Mesothelial cell of epicardium (in vitro differentiated cells): ENCODE measurements around the gene TRAF6. TPM values are rescaled to one million over a fixed set of nuclear protein-coding genes. Genes with fewer than 3 reads are reported as not detected.

Source experiments
- DNase-seq, 2 experiments: peaks; one replicate each; pipeline ENCODE4 v3.0.0; 2021; ENCODE audit warnings: low spot score in 2 of 2; ENCODE audit not compliant: unreplicated experiment in 2 of 2
- H3K27ac Mint-ChIP-seq: 2 replicates; pipeline ENCODE4 v1.8.0; 2021; ENCODE audit warnings: mixed read lengths
- H3K27me3 Mint-ChIP-seq: 2 replicates; pipeline ENCODE4 v1.8.0; 2021; ENCODE audit warnings: low read depth, mixed read lengths
- H3K36me3 Mint-ChIP-seq: 2 replicates; pipeline ENCODE4 v1.8.0; 2021; ENCODE audit warnings: mixed read lengths
- H3K4me1 Mint-ChIP-seq: 2 replicates; pipeline ENCODE4 v1.8.0; 2021; ENCODE audit warnings: mixed read lengths
- H3K4me3 Mint-ChIP-seq: 2 replicates; pipeline ENCODE4 v1.8.0; 2021; ENCODE audit warnings: mild to moderate bottlenecking, moderate library complexity, mixed read lengths
- H3K9me3 Mint-ChIP-seq: 2 replicates; pipeline ENCODE4 v1.8.0; 2021; ENCODE audit warnings: mixed read lengths
- total RNA-seq: library from RNA; stranded (reverse); gene quantifications from 3 replicates; pipeline ENCODE4 v1.2.1, GENCODE V29; 2021
- TF ChIP-seq, protein P1 (sequence below): fragments of 200-600 bp; sonication (generic); IDR thresholded peaks from one replicate; pipeline ENCODE4 v1.5.0; 2021; ENCODE audit warnings: antibody characterized with exemption; ENCODE audit not compliant: unreplicated experiment

Gene TRAF6
- total RNA-seq, 1 donor from 2014 or later, result 17.8 TPM

DNA sequence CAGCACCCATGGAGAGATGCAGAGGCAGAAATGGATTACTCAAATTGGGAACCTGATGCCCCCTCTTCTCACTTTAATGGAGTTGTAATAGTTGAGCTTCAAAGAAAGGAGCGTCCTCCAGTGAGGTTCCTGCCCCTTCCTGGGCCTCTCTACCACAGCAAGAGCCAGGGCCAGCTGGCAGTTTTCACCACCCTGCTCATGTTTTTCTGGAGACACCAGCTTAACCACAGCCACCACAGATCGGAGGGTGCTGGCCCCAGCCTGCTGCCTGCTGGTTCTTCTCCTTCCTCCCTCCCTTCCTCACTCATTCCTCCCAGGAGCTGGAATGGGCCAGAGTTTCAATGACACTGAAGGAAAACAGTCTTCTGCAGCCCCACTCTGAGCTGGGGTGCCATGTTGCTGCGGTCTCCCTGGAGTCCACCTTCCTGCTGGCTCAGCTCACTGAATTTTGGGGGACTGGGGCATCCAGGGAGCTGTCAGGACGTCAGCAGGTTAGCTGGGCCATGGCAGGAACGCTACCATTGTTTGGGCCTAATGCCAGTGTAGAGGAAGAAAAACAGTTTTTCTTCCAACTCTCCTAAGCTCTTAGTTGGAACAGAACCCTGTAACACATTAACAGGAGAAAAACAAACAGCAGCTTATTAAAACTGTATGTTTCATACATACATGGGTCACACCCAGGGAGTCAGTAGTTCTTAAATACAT is 57.7 kb downstream of the TRAF6 start:
- no peak overlapping the region for H3K27ac Mint-ChIP-seq
- no peaks in the 10 kb centered on the region for H3K27me3 Mint-ChIP-seq
- no peaks in the 10 kb centered on the region for H3K36me3 Mint-ChIP-seq
- no peaks in the 10 kb centered on the region for H3K9me3 Mint-ChIP-seq
- TF ChIP-seq, protein P1, sequence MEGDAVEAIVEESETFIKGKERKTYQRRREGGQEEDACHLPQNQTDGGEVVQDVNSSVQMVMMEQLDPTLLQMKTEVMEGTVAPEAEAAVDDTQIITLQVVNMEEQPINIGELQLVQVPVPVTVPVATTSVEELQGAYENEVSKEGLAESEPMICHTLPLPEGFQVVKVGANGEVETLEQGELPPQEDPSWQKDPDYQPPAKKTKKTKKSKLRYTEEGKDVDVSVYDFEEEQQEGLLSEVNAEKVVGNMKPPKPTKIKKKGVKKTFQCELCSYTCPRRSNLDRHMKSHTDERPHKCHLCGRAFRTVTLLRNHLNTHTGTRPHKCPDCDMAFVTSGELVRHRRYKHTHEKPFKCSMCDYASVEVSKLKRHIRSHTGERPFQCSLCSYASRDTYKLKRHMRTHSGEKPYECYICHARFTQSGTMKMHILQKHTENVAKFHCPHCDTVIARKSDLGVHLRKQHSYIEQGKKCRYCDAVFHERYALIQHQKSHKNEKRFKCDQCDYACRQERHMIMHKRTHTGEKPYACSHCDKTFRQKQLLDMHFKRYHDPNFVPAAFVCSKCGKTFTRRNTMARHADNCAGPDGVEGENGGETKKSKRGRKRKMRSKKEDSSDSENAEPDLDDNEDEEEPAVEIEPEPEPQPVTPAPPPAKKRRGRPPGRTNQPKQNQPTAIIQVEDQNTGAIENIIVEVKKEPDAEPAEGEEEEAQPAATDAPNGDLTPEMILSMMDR, result no peak
- H3K4me3 Mint-ChIP-seq, result no peak overlapping the region
- no peak for DNase-seq
- H3K4me1 Mint-ChIP-seq, result peaks cover 58% of the 10 kb centered on the region

DNA sequence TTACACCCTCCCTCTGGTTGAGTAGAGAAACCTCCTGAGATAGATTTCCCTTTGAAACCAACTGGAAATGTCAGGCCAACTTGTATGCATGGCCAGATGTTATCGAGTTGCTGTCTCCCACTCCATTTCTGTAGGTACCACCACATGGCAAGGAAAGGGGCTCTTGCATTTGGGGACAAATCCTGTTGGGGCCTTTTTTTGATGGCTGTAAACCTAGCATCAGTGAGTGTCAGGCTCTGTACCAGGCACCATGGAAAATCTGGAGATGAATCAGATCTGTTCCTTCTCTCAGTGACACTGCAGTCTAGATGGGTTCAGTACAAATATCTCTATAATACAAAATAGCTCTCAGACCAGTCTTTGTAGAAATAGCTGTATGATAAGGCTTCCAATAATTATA is 58.4 kb downstream of the TRAF6 start:
- DNase-seq, result no peak
- no peaks in the 10 kb centered on the region for H3K9me3 Mint-ChIP-seq
- H3K27me3 Mint-ChIP-seq, result no peaks in the 10 kb centered on the region
- H3K4me1 Mint-ChIP-seq, result peaks cover 60% of the 10 kb centered on the region
- TF ChIP-seq, protein P1, result no peak
- H3K27ac Mint-ChIP-seq, result no peak overlapping the region
- H3K4me3 Mint-ChIP-seq, result no peak overlapping the region
- no peaks in the 10 kb centered on the region for H3K36me3 Mint-ChIP-seq

DNA sequence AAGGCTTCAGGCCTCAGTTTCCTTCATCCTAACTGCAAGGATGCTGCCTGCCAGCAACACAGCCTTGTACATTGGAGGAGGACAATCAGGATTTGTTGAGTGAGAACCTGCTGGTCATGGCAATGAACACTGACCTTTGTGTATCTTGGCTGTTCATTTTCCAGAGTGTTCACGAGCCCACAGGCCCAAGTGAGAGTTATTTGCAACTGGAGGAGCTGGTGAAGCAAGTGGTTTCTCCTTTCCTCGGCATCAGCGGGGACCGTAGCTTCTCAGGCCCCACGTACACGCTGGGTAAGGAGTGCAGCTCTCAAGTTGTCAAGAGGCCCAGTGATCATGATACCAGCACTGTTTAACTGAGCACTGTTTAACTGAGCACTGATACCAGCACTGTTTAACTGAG is 59.0 kb downstream of the TRAF6 start:
- TF ChIP-seq, protein P1, result no peak
- peaks cover 57% of the 10 kb centered on the region for H3K4me1 Mint-ChIP-seq
- no peak for DNase-seq
- no peak overlapping the region for H3K4me3 Mint-ChIP-seq
- H3K27me3 Mint-ChIP-seq, result no peaks in the 10 kb centered on the region
- H3K9me3 Mint-ChIP-seq, result no peaks in the 10 kb centered on the region
- H3K27ac Mint-ChIP-seq, result no peak overlapping the region
- no peaks in the 10 kb centered on the region for H3K36me3 Mint-ChIP-seq

DNA sequence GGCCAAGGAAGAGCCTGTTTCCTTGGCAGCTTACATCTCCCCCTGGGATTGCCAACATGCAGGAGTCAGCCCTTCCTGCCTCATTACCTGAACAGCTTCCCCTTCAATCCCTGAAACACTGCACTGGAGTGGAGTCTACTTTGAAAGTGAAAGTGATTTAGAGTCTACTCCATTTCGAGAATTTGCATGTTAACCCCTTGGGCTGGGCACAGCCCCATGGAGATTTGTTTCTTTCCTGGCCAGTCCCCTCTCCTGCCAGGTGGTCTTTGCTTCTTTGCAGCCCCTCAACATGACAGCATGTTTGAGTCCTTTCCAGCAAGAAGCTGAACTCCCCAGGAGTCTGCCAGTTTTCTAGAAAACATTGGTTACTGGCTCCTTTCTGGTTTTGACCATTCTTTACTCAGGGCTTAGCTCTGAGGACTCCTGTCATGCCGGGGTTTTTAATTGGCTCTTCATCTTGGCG is 59.9 kb downstream of the TRAF6 start:
- peaks cover 49% of the 10 kb centered on the region for H3K4me1 Mint-ChIP-seq
- no peak overlapping the region for H3K4me3 Mint-ChIP-seq
- no peak for DNase-seq
- no peak overlapping the region for H3K27ac Mint-ChIP-seq
- H3K9me3 Mint-ChIP-seq, result no peaks in the 10 kb centered on the region
- no peaks in the 10 kb centered on the region for H3K36me3 Mint-ChIP-seq
- H3K27me3 Mint-ChIP-seq, result no peaks in the 10 kb centered on the region
- TF ChIP-seq, protein P1, result no peak

DNA sequence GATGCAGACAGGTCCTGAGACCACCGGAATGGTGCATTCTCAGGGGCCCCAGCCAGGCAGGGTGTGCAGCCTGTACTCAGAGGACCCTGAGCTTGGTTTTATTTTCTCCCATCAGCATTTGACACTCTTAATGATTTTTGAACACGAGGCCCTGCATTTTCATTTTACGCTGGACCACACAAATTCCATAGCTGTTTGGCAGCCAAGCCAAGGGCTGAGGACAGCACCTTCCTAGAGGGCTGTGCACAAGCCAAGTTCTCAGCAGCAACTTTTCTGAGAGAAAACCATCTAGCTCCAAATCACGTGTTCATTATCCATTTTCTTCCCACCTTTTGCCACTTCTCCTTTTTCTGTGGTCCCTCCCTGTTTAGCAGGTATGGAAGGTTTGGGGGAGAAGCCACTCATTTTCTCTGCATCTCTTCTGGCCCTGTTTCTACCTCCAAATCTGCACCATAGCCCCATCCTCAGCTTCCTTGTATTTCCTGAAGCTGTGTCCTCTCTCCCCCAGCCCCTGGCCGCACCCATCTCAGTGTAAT is 60.4 kb downstream of the TRAF6 start:
- H3K9me3 Mint-ChIP-seq, result no peaks in the 10 kb centered on the region

More for the DNA sequence above, 60.4 kb downstream of the TRAF6 start:
- Mint-ChIP-seq H3K27ac (no peak overlapping the region), H3K27me3 (no peaks in the 10 kb centered on the region), H3K36me3 (no peaks in the 10 kb centered on the region), H3K4me3 (no peak overlapping the region), H3K4me1 (peaks cover 45% of the 10 kb centered on the region)
- TF ChIP-seq, protein P1, result no peak
- no peak for DNase-seq
